Measurements from ENCODE around the gene RXRA.

Gene RXRA

DNA sequence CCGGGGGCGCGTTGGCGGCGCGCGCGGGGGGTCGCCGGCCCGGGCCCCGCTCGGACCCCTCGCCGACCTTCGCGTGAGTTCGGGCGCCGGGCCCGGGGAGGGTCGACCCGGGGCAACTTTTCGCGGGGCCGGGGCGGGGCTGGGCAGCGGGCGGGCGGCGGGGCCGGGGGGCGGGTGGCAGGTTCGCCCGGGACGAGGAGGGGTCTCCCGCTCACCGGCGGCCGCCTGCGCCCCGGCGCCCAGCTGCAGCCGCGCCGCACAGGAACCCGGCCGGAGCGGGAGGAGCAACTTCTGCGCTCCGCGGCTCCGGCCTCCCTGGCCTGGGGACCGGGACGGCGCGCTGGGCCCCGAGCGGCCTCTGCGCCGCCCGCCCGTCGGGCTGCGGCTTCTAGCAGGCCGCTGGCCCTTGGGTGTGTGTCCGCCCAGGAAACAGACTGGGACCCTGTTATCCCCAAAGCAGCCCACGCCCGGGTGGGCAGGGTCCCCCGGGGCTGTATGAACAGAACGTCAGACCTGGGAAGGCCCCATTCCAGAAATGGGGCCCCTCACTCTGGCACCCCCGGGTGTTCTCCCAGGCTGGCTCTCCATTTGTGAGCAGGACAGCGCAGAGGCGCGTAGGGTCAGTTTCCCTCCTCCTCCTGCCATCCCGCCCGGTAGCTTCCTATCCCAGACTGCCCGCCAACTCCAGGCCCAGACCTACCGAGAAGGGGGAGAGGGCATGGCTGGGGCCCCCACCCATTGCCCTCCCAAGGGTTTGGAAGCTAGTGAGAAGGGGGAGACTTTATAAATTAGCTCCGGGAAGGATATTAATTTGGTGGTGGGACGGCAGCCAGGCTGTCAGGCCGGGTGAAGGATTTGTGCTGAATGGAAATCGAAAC is 708 bp downstream of the RXRA start:
- no peak for DNase-seq

DNA sequence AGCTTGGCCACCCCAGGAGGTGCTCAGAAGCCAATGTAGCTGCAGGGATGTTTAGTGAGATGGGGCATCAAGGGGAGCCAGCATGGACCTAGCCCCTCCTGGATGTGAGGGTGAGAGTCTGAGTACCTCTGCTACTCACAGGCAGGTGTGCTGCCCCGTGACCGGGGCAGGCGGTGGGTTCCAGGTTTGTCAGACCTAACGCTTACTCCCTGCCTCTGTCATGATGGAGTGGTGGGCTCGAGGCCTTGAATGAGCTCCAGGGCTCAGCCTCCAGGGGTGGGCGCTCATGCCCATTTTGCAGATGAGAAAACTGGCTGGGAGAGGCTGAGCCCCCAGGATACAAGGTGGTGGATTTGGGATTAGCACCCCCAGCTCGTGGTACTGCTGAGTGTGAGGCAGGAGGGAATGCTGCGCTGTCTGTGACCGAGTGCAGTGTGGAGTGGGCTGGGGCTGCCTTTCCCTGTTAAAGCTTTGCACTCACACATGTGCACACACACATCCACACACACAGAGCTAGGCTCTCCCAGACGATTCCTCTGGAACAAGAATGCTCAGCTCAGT is 1.5 kb downstream of the RXRA start:
- no peak for DNase-seq

DNA sequence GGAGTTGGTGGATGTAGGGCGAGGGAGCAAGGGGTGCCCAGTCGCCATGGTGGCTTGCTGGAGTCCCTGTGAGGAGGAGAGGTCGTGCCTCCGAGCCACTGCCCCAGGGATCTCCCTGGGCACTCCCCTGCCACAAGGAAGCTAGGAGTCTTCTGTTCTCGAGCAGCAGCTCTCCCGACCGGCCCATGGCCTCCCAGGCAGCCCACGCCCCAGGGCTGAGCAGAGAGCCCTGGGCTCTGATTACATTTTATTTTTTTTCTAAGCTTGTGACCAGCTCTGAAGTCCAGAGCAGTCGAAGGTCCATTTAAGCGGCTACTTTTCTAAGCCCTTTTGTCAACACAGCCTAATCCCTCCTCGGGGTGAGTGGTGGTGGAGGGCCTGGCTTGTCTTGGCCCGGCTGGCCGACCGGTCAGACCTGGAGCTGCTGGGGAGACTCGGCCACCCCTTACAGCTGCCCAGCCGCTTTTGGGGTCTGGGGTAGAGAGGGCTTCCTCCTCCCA is 2.1 kb downstream of the RXRA start:
- DNase-seq: no peak

DNA sequence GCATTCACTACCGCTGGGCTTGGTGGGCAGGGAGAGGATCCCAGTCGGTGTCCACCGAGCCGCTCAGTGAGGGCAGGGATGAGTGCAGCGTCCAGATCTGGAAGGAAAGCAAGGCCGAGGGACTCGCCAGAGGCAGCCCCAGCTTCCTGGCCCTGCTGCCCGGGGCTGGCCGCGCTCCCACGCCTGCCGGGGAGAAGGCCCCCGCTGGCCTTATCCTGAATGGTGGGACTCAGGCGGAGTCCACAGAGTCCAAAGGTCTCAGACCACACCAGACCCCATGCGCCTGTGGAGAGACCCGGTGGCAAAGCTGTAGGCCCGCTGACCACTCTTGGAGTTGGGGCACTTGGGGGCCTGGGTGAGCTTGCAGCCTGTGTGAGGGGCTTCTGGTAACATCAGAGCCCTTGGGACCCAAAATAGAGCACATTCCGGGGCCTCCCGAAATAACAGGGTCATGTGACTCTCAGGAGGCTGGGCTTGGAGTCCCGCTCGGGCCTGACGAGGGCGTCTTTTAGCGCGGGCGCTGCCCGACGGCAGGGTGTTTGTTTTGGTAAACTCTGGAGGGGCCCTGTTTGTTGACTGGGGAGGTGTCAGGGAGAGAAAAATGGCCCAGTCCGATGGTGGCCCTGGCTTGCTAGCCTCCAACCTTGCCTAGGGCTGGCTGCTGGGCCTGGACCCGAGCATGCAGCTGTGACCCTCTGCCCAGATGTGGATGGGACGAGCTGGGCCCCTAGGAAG is 2.8 kb downstream of the RXRA start:
- DNase-seq: no peak

DNA sequence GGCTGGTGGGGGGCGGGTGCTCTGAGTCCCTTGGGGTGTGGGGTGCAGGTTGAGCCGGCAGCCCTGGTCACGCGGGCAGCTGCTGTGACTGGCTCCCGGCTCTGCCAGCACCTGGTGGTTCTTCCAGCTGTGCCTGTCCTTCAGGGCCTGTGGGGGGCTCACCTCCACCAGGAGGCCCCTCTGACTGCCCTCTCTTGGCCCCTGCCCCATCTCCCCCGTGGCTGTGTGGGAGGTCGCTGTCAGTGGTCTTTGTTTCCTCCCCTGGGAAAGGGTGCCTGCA is 3.3 kb downstream of the RXRA start:
- DNase-seq: no peak

DNA sequence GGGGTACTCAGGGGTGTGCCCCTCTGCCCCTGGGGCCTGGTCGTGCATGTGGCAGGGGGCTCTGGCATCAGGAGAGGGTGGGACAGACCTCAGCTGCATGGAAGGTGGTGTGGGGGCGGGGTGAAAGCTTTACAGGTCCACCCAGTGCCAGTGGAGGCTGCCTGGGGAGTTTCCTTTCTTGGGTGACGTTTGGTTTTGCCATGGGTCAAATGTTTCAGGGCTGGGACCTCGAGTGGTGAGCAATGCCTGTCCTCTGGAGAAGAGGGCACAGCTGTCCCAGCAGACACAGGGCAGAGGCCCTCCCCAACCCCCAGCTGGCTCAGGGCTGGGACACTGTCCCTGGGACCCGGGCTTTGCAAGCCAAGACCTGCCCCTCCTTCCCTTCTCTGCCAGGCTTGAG is 3.6 kb downstream of the RXRA start:
- DNase-seq: no peak

DNA sequence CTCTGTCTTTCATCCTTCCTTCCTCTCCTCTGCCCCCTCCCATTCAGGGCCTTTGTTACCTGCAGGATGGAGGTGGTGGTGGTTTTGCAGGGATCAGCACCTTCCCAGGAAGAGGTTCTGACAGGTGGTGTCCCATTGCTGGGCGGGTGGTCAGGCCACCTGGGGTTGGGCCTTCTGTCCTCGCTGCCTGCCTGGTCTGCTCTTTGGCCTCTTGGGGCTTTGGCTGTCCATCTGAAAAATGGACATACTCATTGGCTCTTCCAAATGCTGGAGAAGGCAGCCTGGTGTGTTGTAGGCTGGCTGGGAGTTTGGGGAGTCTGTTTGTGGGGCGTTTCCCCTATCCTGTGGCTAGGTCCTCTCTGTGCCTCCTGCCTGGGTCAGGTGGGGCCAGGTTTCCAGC is 4.3 kb downstream of the RXRA start:
- no peak for DNase-seq

DNA sequence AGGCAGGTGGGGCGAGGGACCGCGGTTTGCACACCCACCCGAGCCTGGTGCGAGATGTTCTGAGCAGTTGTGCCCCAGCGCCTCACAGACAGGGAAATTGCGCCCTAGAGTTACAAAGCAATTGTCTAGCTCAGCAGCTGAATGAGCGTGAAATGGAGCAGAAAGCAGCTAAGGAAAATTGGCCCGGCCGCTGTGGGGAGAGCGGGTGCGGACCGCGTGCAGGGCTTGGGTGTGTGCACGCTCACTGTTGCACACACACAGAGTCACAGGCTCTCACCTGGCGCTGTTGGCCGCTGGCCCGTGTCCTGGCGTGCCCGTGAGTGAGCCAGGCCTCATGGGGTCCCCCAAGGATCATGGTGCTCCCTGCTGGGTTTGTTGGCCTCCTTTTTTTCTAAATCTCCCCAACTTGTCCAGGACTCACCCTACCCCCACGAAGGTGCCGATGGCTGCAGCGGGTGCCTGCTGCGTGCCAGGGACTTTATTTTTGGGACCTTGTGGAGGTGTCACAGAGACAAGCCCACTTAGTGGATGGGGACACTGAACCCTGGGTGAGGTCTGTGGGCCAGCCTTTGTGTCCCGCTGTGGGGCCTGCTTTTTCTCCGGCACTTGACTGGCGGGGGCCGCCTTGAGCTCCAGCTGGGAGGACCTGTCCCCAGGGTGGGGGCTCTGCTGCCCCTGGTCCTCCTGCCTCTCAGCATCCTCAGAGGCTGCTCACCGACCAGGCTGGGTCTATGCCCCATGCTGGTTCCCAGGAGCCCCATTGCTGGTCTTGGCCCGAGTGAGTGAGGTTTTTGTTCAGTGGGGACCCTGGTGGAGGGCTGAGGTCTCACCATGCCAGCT is 5.2 kb downstream of the RXRA start:
- DNase-seq: no peak

DNA sequence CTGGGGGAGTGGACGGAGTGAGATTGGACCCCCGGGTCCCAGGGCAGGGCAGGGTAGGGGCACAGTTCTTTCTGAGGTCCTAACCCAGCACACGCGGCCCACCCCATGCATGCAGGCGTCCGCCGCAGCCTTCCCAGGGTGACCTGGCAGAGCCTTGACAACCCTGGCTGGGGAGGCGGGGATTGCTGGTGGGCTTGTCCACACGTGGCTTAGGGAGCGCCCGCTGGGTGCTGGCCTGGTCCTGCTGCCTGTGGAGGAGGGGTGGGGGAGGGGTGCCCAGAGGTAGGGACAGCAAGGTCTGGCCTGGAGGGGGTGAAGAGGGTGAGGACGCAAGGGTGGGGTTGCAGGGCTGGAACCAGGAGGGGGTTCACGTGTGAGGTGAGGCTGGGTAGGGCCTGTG is 6.0 kb downstream of the RXRA start:
- DNase-seq: no peak

DNA sequence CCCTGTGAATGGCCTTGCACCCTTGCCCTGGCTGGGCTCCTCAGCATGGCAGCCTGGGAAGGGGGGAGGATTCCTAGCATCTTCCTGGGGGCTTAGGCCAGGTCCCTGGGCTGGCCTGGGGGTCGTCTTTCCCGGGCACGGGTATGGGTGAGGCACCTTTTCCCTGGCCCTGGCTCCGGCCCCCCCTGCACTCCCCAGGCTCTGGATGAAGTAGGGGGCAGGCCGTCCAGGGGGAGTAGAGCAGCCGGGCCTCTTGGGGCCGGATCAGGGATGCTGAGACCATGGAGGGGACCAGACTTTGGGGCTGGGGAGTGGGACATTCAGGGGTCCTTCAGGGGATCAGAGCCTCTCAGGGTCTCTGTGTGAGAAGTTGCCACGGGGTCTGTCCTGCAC is 6.6 kb downstream of the RXRA start:
- no peak for DNase-seq

DNA sequence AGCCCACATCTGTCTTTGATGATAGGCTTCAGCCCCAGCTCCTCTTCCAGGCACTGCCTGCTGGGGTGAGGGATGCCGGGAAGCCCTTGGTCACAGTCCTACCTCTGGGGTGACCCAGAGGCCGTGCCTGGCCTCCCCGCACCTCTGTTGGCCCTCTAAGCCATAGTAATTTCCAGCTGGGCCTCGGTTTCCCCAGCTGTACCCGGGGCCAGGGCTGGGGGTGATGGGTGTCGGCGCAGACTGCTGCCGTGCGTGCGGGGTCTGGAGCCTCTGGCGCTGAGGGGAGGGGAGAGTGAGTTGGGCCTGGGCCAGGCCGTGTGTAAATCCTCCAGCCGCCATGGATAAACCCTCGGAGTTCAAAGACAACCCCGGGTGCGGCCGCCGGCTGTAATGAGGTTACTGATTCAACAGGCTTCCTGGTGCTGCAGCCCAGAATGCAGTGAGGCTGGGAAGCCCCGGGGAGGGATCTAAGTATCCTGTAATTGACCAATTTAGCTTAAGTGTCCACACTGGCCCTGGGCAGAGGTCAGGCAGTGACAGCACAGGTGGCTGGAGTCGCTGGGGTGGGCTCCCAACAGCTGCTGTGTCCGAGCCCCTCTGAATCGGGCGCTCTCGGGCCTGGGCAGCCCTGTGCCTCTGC is 7.1 kb downstream of the RXRA start:
- no peak for DNase-seq

DNA sequence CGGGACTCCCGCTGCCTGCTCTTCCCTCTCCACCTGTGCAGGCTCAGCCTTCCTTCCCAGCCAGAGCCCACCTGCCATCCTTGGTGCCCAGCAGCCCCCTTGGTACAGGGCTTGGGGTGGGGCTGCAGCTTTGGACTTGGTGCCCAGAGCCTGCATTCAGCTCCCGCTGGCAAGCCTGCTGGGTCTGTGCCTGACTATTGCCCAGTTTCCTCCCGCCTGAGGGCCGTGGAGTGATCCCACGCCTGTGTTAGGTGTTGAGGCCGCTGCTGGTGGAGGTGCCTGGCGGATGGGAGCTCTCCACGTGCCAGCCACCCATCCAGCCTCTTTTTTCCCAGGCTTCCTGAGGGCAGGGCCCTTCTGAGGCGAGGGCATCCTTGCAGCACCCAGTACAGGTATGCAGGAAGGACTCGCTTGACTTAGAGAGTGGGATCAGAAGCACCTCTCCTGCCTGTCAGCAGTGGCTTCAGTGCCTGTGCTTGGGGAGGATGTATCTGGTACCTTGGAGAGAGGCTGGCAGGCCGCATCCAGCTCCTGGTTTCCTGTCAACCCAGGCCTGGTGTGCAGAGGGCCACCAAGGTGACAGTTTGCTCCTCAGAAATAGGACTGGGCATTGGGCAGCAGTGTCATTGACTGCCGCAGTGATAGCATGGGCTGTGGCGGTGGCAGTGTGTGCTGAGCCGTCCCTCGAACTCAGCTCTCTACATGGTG is 7.8 kb downstream of the RXRA start:
- no peak for DNase-seq

DNA sequence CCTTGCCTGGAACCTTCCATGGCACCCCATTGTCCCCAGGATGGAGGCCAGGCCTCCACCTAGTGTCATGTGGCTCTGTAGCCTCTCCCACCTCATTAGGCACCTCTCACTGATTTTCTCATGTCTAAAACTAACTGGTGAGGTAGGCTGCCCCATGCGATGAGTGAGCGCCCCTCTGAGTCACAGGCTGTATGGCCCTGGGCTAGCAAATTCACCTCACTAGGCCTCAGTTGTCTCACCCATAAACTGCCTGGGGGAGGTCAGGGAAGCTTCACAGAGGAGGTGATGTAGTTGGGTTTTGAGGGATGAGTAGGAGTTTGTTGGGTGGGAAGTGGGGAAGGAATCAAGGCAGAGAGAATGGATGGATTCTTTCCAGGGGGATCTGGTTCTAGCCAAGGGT is 8.8 kb downstream of the RXRA start:
- no peak for DNase-seq

DNA sequence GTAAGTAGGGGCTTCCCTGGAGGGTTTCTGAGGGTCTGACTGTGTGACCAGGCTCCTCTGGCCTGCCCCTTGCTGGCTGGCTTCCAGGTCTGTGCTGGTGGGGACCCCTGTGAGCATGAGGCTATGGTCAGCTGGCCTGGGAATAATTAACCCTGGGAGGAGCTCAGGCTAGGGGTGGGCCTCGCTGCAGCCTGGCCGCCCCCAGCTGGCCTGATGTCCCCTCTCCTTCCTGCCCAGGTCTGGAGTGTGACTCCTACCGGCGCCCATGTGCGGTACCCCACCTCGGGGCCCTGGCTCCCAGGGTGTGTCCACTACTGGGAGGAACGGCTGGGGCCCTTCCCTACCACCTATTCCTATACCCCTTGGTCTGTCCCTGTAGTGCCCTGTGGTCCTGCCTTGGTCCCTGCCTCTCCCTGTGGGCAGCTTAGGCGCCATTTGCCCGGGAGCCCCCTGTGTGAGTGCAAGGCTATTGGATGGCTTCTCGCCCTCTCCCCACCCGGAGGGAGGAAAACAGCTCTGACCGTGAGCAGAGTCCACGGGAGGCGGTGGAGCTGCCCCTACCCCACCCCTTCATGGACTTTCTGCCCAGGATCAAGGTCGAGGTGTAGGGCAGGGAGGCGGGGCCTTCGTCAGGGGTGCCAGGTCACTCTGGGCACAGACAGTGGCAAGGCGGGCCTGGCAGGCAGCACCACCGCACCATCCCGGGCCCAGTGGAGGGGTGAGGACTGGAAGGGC is 9.4 kb downstream of the RXRA start:
- no peak for DNase-seq

DNA sequence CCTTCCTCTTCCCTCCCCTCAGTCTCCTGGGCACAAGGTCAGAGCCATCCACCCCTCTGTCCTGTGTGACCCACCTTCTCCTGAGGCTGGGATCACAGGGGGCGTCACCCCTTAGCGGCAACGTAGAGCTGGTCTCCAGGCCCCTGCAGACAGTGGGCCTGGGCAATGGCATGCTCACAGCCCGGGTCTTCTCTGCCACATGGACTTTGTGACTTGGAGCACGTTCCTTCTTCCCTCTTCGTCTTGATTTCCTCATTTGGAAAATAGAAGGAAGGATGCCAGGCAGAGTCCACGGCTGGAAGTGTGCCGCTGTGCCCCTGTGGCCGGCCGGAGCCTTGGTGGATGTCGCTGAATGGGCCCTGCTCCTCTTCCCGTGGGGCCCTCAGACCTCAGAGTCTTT is 10.0 kb downstream of the RXRA start:
- no peak for DNase-seq

DNA sequence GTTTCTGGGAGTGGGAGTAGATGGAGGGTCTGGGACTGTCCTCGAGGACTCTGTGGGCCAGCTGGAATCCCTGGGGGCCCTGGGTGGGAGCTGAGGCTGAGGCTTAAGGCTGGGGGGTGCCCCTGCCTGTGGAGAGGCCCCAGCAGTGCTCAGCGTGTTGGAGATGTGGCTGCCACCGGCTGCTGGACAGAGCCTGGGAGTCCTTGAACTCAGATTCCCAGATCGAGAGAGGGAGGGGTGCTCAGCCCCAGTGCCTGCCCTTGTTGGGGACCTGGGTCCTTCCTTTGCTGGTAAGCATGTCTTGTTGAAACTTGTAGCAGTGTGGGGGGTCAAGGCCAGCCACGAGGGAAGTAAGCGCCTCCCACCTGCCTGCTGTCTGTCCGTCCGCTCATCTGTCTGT is 10.7 kb downstream of the RXRA start:
- DNase-seq: no peak

DNA sequence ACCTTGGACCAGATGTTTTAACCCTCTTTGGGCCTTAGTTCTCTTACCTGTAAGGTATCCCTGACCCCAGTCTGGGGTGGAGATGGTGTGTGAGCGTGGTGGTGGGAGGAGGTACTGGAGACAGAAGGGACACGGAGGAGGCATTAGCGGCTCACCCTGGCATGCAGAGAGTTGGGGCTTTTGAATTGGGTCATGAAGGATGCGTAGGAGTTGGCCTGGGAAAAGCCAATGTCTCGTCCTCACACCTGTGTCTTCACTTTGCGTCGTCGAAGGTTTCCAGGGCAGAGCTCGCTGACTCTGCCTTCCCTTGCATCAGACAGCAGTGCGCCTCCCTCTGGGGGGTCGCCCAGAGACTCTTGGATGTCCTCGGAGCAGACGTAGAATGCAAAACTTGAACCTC is 11.2 kb downstream of the RXRA start:
- no peak for DNase-seq

DNA sequence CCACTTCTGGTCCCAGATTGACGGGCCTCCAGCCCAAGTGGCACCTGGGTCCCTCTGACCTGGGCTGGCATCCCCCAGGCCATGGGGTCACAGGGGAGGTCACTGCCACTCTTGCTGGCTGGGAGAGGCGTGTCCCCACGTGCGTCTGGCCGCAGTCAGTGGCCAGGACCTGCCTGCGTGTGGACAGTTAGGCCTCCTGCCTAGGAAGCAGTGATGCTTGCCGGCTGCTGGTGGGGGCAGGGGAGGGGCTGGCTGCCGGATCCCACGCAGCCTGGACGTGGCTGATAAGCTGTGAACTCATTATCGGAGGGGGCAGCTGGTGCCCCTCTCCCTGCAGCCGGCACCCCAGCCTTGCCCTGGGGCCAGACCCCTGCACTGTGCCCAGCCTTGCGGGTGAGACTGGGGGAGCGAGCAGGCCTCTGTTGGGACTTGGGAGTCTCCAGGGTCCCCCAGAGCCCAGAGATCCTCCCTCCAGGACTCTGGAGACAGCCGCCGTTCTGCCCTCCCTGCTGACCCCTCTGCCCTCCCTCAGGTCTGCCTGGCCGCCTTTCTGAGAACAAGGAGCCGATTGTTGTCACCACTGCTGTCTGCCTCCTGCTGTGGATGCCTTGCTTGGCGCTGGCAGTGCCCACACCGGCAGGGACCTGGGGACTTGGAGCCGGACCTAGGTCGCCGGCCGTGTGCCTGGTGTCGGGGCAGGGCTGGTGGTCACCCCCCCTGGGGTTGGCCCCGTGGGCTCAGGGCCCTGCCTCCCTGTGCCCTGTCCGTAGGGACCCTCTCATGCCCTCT is 12.3 kb downstream of the RXRA start:
- no peak for DNase-seq

DNA sequence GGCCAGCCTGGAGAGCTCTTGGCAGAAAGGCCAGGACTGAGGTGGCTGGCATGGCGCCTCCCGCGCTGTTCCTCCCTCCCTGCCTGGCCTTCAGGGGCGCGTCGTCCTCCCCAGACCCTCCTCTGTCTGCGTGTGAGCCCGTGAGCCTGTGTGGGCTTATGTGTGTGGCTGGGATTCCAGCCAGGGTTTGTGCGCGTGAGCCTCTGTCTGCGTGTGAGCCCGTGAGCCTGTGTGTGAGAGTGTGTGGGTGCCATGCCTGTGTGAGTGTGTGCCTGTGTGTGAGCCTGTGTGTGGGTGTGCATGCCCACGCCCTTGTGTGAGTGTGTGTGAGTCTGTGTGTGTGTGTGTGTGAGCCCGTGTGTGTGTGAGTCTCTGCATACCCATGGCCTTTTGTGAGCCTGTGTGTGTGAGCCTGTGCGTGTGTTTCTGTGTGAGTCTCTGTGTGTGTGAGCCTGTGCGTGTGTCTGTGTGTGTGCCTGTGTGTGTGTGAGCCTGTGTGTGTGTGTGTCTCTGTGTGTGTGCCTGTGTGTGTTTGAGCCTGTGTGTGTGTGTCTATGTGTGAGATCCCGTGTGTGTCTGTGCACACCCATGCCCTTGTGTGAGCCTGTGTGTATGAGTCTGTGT is 13.0 kb downstream of the RXRA start:
- DNase-seq: no peak
